Activated CD8-positive, alpha-beta T cell treated with anti-CD3 and anti-CD28 coated beads for 36 hours (primary cell): ENCODE measurements around the gene WNT8B. TPM values are rescaled to one million over a fixed set of nuclear protein-coding genes. Genes with fewer than 3 reads are reported as not detected.

Experiments used
- ATAC-seq: fragments of 200-7000 bp; cut with Tn5 transposase; one replicate; pipeline ENCODE4 v1.10.0; 2021; ENCODE audit warnings: mild to moderate bottlenecking, moderate library complexity
- CTCF ChIA-PET: fragments of 350-600 bp; sonication (Branson Sonifier 250); formaldehyde crosslinking; loops from one replicate; lab custom pipeline; 2021; ENCODE audit warnings: antibody characterized with exemption; lab: Charles Lee
- POLR2A ChIA-PET: fragments of 350-600 bp; sonication (Branson Sonifier 250); formaldehyde crosslinking; loops from one replicate; lab custom pipeline; 2021; ENCODE audit warnings: antibody characterized with exemption; lab: Charles Lee
- DNase-seq: peaks from one replicate; pipeline ENCODE4 v3.0.0-alpha.2; 2020
- H3K27ac Mint-ChIP-seq: one replicate; pipeline ENCODE4 v1.8.0; 2021; ENCODE audit warnings: mild to moderate bottlenecking, mixed read lengths
- H3K27me3 Mint-ChIP-seq: one replicate; pipeline ENCODE4 v1.8.0; 2021; ENCODE audit warnings: mixed read lengths
- H3K36me3 Mint-ChIP-seq: one replicate; pipeline ENCODE4 v1.8.0; 2021; ENCODE audit warnings: low read depth, mixed read lengths
- H3K4me1 Mint-ChIP-seq: one replicate; pipeline ENCODE4 v1.8.0; 2021; ENCODE audit warnings: low read depth, mixed read lengths
- H3K4me3 Mint-ChIP-seq: one replicate; pipeline ENCODE4 v1.8.0; 2021; ENCODE audit warnings: mild to moderate bottlenecking, moderate library complexity, mixed read lengths
- H3K9me3 Mint-ChIP-seq: one replicate; pipeline ENCODE4 v1.8.0; 2021; ENCODE audit warnings: mixed read lengths
- intact Hi-C: fragments of 100-400 bp; cut with micrococcal nuclease; formaldehyde crosslinking; loops from one replicate; pipeline ENCODE4 v1.10.0; 2022
- total RNA-seq, 2 experiments: library from RNA; stranded (reverse); gene quantifications; one replicate each; pipeline ENCODE4 v1.2.3, GENCODE V29; 2021
- TF ChIP-seq, protein P1 (sequence below): fragments of 200-600 bp; IDR thresholded peaks from one replicate; pipeline ENCODE4 v1.8.0; 2022; ENCODE audit warnings: antibody characterized with exemption, mild to moderate bottlenecking

WNT8B gene
- total RNA-seq, 2 experiments from 2014 or later, result 0.38 to 0.47 TPM

DNA sequence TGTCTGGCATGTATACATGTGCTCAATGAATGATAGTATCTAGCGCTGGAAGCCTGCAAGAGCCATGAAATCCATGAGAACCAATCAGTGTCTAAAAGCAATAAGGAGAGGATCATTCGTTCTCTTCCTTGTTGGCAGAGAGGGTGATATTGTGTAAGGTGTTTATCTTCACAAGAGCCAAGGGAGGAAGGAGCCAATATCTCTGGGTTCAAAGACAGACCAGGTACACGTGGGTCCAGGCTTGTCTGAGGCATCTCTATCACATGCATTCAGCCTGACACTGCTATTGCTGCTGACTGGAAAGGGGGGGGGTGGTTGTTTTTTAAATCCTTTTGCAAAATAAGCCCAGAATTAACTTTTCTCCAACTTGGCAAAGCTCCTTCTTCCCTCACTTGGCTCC lies 52.8 kb downstream of the WNT8B start:
- Mint-ChIP-seq H3K27me3 (no peaks in the 10 kb centered on the region), H3K27ac (no peak overlapping the region), H3K36me3 (peaks cover 34% of the 10 kb centered on the region), H3K4me3 (no peak overlapping the region), H3K4me1 (peaks cover 41% of the 10 kb centered on the region), H3K9me3 (no peaks in the 10 kb centered on the region)
- intact Hi-C loops, result loop anchor here (5.0 kb wide), 1 partner anchor 33 kb away; no protein-coding TSS in a partner anchor
- ChIA-PET POLR2A (interaction anchor here (1.0 to 1.6 kb wide), 2 partner anchors 8 to 12 kb away, joined by 3 to 5 read pairs; no protein-coding TSS in a partner anchor), CTCF (interaction anchor here (1.1 to 8.1 kb wide), 3 partner anchors 32 to 145 kb away, joined by 3 to 134 read pairs (median 6); no protein-coding TSS in a partner anchor)
- DNase-seq (no peak), ATAC-seq (no peak)
- TF ChIP-seq, protein P1, sequence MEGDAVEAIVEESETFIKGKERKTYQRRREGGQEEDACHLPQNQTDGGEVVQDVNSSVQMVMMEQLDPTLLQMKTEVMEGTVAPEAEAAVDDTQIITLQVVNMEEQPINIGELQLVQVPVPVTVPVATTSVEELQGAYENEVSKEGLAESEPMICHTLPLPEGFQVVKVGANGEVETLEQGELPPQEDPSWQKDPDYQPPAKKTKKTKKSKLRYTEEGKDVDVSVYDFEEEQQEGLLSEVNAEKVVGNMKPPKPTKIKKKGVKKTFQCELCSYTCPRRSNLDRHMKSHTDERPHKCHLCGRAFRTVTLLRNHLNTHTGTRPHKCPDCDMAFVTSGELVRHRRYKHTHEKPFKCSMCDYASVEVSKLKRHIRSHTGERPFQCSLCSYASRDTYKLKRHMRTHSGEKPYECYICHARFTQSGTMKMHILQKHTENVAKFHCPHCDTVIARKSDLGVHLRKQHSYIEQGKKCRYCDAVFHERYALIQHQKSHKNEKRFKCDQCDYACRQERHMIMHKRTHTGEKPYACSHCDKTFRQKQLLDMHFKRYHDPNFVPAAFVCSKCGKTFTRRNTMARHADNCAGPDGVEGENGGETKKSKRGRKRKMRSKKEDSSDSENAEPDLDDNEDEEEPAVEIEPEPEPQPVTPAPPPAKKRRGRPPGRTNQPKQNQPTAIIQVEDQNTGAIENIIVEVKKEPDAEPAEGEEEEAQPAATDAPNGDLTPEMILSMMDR, result no peak

DNA sequence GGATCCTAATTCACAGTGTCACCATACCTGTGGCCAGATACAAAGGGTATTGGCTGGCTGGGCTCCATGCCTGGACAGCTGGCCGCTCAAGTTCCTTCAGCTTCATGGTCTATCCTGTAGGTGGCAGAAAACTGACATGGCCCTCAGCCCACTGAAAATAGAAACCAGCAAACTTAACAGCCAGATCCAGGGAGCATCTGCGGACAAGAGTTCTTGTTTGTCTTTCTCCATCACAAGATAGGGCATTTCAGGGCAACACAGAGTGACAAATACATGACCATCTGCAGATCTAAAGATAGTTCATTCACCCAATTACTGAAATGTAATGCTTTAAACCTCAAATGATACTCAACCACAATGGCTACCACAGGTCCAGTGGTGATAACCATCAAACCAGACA lies 54.0 kb downstream of the WNT8B start:
- Mint-ChIP-seq H3K27me3 (no peaks in the 10 kb centered on the region), H3K9me3 (no peaks in the 10 kb centered on the region), H3K27ac (no peak overlapping the region), H3K4me1 (peaks cover 28% of the 10 kb centered on the region), H3K4me3 (no peak overlapping the region), H3K36me3 (peaks cover 32% of the 10 kb centered on the region)
- TF ChIP-seq, protein P1, result no peak
- intact Hi-C loops, result loop anchor here (5.0 kb wide), 1 partner anchor 35 kb away; no protein-coding TSS in a partner anchor
- DNase-seq (no peak), ATAC-seq (no peak)
- POLR2A ChIA-PET, result interaction anchor here (0.7 to 2.6 kb wide), 4 partner anchors 12 to 173 kb away, joined by 3 to 12 read pairs (median 4); no protein-coding TSS in a partner anchor
- CTCF ChIA-PET, result interaction anchor here (1.6 to 8.1 kb wide), 10 partner anchors 7 to 180 kb away, joined by 3 to 134 read pairs (median 42); partner anchors contain the start of genes HIF1AN, NDUFB8 and SCD

DNA sequence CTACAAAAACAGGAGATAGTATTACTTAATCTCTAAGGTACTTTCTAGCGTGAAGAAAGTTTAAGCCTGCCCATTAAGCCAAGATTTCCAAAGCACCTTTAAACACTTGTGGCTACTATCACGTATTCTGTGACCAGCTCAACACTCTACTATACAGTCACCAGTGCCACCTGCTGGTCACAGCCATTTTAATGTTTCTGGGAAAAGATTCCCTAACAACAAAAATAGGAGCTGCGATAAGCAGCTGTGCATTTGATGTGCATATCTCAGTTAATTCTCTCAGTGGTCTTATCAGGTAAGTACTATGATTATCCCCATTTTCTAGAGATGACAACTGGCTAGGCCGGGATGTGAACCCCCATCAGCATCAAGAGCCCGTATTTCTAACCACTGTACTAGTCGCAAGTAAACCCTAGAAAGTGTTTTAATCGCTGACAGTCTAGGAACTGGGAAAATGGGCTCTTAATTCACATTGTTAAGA lies 56.0 kb downstream of the WNT8B start:
- no peaks in the 10 kb centered on the region for H3K9me3 Mint-ChIP-seq
- ATAC-seq (peak; percentile 86), DNase-seq (peak; percentile 82)
- H3K27me3 Mint-ChIP-seq, result no peaks in the 10 kb centered on the region
- peaks cover 18% of the 10 kb centered on the region for H3K4me1 Mint-ChIP-seq
- no peak overlapping the region for H3K4me3 Mint-ChIP-seq
- intact Hi-C loops, result loop anchor here (5.0 kb wide), 1 partner anchor 36 kb away; no protein-coding TSS in a partner anchor
- peak overlapping the region; percentile 52 for H3K27ac Mint-ChIP-seq
- ChIA-PET POLR2A (interaction anchor here (1.0 to 2.6 kb wide), 10 partner anchors 8 to 180 kb away, joined by 3 to 12 read pairs (median 4); partner anchors contain the start of gene HIF1AN), CTCF (interaction anchor here (0.6 to 8.1 kb wide), 43 partner anchors 9 to 1287 kb away, joined by 3 to 134 read pairs (median 5); partner anchors contain the start of genes HIF1AN, NDUFB8 and SCD)
- peaks cover 22% of the 10 kb centered on the region for H3K36me3 Mint-ChIP-seq
- TF ChIP-seq, protein P1, result peak; percentile 97

DNA sequence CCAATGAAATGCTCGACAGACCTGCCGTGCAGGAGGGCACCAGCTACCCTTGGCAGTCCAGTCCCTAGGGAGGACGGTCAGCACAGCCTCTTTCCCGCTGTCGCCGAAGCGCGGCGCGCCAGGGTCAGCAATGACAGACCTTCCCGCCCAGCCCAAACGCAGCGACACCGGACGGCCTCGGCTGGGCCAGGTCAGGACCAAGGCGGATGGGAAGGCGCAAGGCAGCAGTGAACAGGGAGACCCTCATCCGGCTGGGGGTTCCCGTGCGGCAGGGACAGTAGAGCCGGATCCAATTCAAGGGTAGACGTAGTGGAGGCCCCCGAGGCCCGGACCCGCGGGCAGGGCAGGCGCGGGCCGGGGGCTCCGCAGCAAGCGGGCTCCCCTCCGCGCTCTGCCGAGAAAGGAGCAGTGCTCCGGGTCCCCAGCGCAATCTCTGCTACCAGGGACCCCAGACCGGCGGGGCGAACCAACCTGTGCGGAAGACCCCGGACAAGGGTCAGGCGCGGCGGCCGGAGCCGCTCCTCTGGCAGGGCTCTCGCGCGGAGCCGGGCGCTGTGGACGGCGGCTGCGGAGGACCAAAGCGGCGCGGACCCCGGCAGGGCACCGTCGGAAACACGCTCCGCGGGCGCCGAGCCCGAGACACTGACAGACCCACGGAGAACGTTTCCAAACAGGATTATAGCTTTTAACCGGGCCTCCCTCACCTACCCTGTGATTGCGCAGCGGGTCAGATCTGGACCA lies 56.7 kb downstream of the WNT8B start, which contains the start of gene SEC31B:
Gene SEC31B, minus strand, starts transcription at position 551 of the 741 bp plus-strand sequence. CDS start 2,909 bp downstream, outside the sequence.
- intact Hi-C loops, result loop anchor here (5.0 to 10.0 kb wide), 2 partner anchors 37 to 865 kb away; partner anchors contain the start of gene ENTPD7

More for the DNA sequence above, 56.7 kb downstream of the WNT8B start, which contains the start of gene SEC31B:
- POLR2A ChIA-PET, result interaction anchor here (1.0 to 2.6 kb wide), 9 partner anchors 7 to 181 kb away, joined by 3 to 12 read pairs (median 5); partner anchors contain the start of gene NDUFB8
- ATAC-seq, result peak; percentile 14
- H3K27ac Mint-ChIP-seq, result peak within 1 kb of the TSS; percentile 52
- no peak within 1 kb of the TSS for H3K4me3 Mint-ChIP-seq
- H3K36me3 Mint-ChIP-seq, result peaks cover 21% of the 10 kb centered on the region
- no peaks in the 10 kb centered on the region for H3K9me3 Mint-ChIP-seq
- DNase-seq, result no peak
- CTCF ChIA-PET, result interaction anchor here (0.6 to 8.1 kb wide), 38 partner anchors 9 to 1287 kb away, joined by 3 to 134 read pairs (median 6); partner anchors contain the start of genes HIF1AN, NDUFB8 and SCD
- no peaks in the 10 kb centered on the region for H3K27me3 Mint-ChIP-seq
- TF ChIP-seq, protein P1, result no peak
- H3K4me1 Mint-ChIP-seq, result peaks cover 19% of the 10 kb centered on the region
